ENCODE measurements around the gene DGCR8.

DNA sequence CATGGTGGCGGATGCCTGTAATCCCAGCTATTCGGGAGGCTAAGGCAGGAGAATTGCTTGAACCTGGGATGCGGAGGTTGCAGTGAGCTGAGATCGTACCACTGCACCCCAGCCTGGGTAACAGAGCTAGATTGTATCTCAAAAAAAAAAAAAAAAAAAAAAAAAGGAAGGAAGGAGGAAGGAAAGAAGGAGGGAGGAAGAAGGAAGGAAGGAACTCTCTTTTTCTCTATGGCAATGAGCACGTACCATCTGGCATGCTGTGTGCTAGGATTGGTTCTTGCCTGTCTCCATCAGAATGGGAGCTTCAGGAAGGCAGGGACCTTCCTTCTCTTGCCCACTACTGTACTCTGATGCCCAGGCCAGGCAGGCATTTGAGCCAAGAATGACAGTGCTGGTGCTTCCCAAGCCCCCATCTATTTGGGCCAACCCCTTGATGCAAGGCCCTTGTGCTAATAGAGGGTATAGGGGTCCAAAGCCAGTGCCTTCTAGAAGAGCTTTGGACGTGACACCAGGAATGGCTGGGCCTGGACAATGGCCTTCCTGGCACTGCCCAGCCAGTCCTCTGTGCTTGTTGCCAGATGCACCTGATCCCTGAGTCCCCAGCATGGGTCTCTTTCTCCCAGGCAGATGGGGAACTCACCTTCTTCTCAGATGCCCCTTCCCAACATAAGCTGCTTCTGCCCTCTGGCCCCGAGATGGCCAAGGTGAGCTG, 10.6 kb upstream of the DGCR8 start:
- TF ChIP-seq, protein P1, sequence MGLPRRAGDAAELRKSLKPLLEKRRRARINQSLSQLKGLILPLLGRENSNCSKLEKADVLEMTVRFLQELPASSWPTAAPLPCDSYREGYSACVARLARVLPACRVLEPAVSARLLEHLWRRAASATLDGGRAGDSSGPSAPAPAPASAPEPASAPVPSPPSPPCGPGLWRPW (IDR thresholded peaks at IDR 0.05) = no peak
- TF ChIP-seq, protein P2, sequence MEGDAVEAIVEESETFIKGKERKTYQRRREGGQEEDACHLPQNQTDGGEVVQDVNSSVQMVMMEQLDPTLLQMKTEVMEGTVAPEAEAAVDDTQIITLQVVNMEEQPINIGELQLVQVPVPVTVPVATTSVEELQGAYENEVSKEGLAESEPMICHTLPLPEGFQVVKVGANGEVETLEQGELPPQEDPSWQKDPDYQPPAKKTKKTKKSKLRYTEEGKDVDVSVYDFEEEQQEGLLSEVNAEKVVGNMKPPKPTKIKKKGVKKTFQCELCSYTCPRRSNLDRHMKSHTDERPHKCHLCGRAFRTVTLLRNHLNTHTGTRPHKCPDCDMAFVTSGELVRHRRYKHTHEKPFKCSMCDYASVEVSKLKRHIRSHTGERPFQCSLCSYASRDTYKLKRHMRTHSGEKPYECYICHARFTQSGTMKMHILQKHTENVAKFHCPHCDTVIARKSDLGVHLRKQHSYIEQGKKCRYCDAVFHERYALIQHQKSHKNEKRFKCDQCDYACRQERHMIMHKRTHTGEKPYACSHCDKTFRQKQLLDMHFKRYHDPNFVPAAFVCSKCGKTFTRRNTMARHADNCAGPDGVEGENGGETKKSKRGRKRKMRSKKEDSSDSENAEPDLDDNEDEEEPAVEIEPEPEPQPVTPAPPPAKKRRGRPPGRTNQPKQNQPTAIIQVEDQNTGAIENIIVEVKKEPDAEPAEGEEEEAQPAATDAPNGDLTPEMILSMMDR (IDR thresholded peaks at IDR 0.05) = no peak
- no peak for TF ChIP-seq RNF2 (IDR thresholded peaks at IDR 0.05; ENCODE audit: borderline replicate concordance, low read depth)
- TF ChIP-seq, protein P3, sequence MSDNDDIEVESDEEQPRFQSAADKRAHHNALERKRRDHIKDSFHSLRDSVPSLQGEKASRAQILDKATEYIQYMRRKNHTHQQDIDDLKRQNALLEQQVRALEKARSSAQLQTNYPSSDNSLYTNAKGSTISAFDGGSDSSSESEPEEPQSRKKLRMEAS (IDR thresholded peaks at IDR 0.05) = no peak
- no peak for TF ChIP-seq KDM1A (IDR thresholded peaks at IDR 0.05; ENCODE audit: low read depth)
- no peak for TF ChIP-seq PHF8 (IDR thresholded peaks at IDR 0.05; ENCODE audit: borderline replicate concordance, low read depth)
- no peak for TF ChIP-seq EP300 (IDR thresholded peaks at IDR 0.05)
- no peak for TF ChIP-seq CHD4 (IDR thresholded peaks at IDR 0.05; ENCODE audit: borderline replicate concordance)
- no peak for TF ChIP-seq MAZ (IDR thresholded peaks at IDR 0.05; ENCODE audit: borderline replicate concordance, low read depth, low read length)

Data from A549 (cell line).